ENCODE data around the gene DOCK6. TPM values are rescaled to one million over a fixed set of nuclear protein-coding genes. Genes with fewer than 3 reads are reported as not detected.

DOCK6 gene
- total and polyA plus RNA-seq, 9 donors, result 12.8 to 60.0 (median 31.4) TPM

- no peak for TF ChIP-seq CTCF (IDR thresholded peaks at IDR 0.05)
- no peak for TF ChIP-seq POLR2A (IDR thresholded peaks at IDR 0.05)
- no peak for TF ChIP-seq EP300 (IDR thresholded peaks at IDR 0.05)
- 61 to 78% (median 76%) methylated on average over 5 to 6 of the region's 6 CpGs for WGBS, 3 donors
- Histone ChIP-seq H3K36me3 (no peaks in the 10 kb centered on the region), H3K4me1 (ENCODE audit: insufficient read depth) (no peaks in the 10 kb centered on the region), H3K27me3 (no peaks in the 10 kb centered on the region), H3K9me3 (no peaks in the 10 kb centered on the region), H3K27ac (no peak overlapping the region), H3K4me3 (no peak overlapping the region)
- intact Hi-C loops (cut with DNase I), result no loop called here
- no peak for DNase-seq
Observed at GRCh38 chr19:11172576-11172975, 89.7 kb downstream of the DOCK6 start.

GRCh38 chr19:11171144-11171543 lies 91.2 kb downstream of the DOCK6 start:
- Histone ChIP-seq H3K9me3 (no peaks in the 10 kb centered on the region), H3K27ac (no peak overlapping the region), H3K4me1 (ENCODE audit: insufficient read depth) (peaks cover 7% of the 10 kb centered on the region), H3K36me3 (no peaks in the 10 kb centered on the region), H3K4me3 (no peak overlapping the region), H3K27me3 (no peaks in the 10 kb centered on the region)
- DNase-seq, result no peak
- TF ChIP-seq POLR2A (IDR thresholded peaks at IDR 0.05) (no peak), EP300 (IDR thresholded peaks at IDR 0.05) (no peak), CTCF (IDR thresholded peaks at IDR 0.05) (no peak)
- WGBS, 3 donors, result 64 to 65% (median 65%) methylated on average over 5 of the region's 5 CpGs
- intact Hi-C loops (cut with DNase I), result no loop called here

GRCh38 chr19:11169896-11170678 lies 92.2 kb downstream of the DOCK6 start:
- H3K36me3 ChIP-seq, result no peaks in the 10 kb centered on the region
- H3K9me3 ChIP-seq, result no peaks in the 10 kb centered on the region
- H3K27ac ChIP-seq, result no peak overlapping the region
- H3K4me3 ChIP-seq, result no peak overlapping the region
- peaks cover 10% of the 10 kb centered on the region for H3K4me1 ChIP-seq (ENCODE audit: insufficient read depth)
- no peak for DNase-seq
- 80 to 82% (median 81%) methylated on average over 31 of the region's 31 CpGs for WGBS, 3 donors
- intact Hi-C loops (cut with DNase I), result no loop called here
- no peak for TF ChIP-seq EP300 (IDR thresholded peaks at IDR 0.05)
- TF ChIP-seq POLR2A (IDR thresholded peaks at IDR 0.05), result no peak
- TF ChIP-seq CTCF (IDR thresholded peaks at IDR 0.05), result no peak
- H3K27me3 ChIP-seq, result no peaks in the 10 kb centered on the region

GRCh38 chr19:11168568-11168967 lies 93.8 kb downstream of the DOCK6 start:
- Histone ChIP-seq H3K27me3 (no peaks in the 10 kb centered on the region), H3K4me3 (no peak overlapping the region), H3K4me1 (ENCODE audit: insufficient read depth) (peaks cover 13% of the 10 kb centered on the region), H3K27ac (no peak overlapping the region), H3K36me3 (no peaks in the 10 kb centered on the region), H3K9me3 (no peaks in the 10 kb centered on the region)
- TF ChIP-seq EP300 (IDR thresholded peaks at IDR 0.05) (no peak), CTCF (IDR thresholded peaks at IDR 0.05) (no peak), POLR2A (IDR thresholded peaks at IDR 0.05) (no peak)
- DNase-seq, result no peak
- intact Hi-C loops (cut with DNase I), result no loop called here
- 71 to 87% (median 79%) methylated on average over 7 of the region's 7 CpGs for WGBS, 3 donors

All from ovary (tissue), 9 donors.